ENCODE data around the gene GGA1. TPM values are rescaled to one million over a fixed set of nuclear protein-coding genes. Genes with fewer than 3 reads are reported as not detected.

The GGA1 gene
- 121 and 132 TPM in 2 replicates for total RNA-seq
- long read RNA-seq, transcript GGA1-222 (3 exons, 1,384 nt), result major isoform, 8 of 12 reads
- long read RNA-seq, partial matches to known transcripts, result 2 of 12 reads
- long read RNA-seq, other reads (novel, unspliced or antisense), result 1 of 12 reads

- peak; percentile 85 for DNase-seq (ENCODE audit: low spot score, unreplicated experiment)
- Mint-ChIP-seq H3K27ac (peak within 1 kb of the TSS; percentile 98), H3K4me3 (ENCODE audit: low read depth) (peak within 1 kb of the TSS; percentile 92), H3K36me3 (ENCODE audit: insufficient read depth) (no peaks in the 10 kb centered on the region), H3K27me3 (no peaks in the 10 kb centered on the region), H3K4me1 (ENCODE audit: low read depth) (peaks cover 20% of the 10 kb centered on the region), H3K9me3 (ENCODE audit: low read depth) (no peaks in the 10 kb centered on the region)
- TF ChIP-seq CTCF (IDR thresholded peaks at IDR 0.05; ENCODE audit: unreplicated experiment), result no peak
Observed at GRCh38 chr22:37608477-37609239, at the start of gene GGA1. GGA1 (plus strand) TSS chr22:37608834; CDS start chr22:37608861, 27 bp downstream.

- no peaks in the 10 kb centered on the region for H3K27me3 Mint-ChIP-seq
- peaks cover 4% of the 10 kb centered on the region for H3K36me3 Mint-ChIP-seq (ENCODE audit: insufficient read depth)
- TF ChIP-seq CTCF (IDR thresholded peaks at IDR 0.05; ENCODE audit: unreplicated experiment), result no peak
- DNase-seq (ENCODE audit: low spot score, unreplicated experiment), result no peak
- peaks cover 46% of the 10 kb centered on the region for H3K4me1 Mint-ChIP-seq (ENCODE audit: low read depth)
- peak overlapping the region; percentile 71 for H3K27ac Mint-ChIP-seq
- no peaks in the 10 kb centered on the region for H3K9me3 Mint-ChIP-seq (ENCODE audit: low read depth)
- H3K4me3 Mint-ChIP-seq (ENCODE audit: low read depth), result peak overlapping the region; percentile 71
Observed at GRCh38 chr22:37559521-37559900, 49.1 kb upstream of the GGA1 start.

- Mint-ChIP-seq H3K27me3 (no peaks in the 10 kb centered on the region), H3K9me3 (ENCODE audit: low read depth) (no peaks in the 10 kb centered on the region), H3K36me3 (ENCODE audit: insufficient read depth) (peaks cover 4% of the 10 kb centered on the region), H3K4me1 (ENCODE audit: low read depth) (peaks cover 48% of the 10 kb centered on the region), H3K4me3 (ENCODE audit: low read depth) (peak within 1 kb of the TSS; percentile 81), H3K27ac (peak within 1 kb of the TSS; percentile 95)
- no peak for TF ChIP-seq CTCF (IDR thresholded peaks at IDR 0.05; ENCODE audit: unreplicated experiment)
- peak; percentile 41 for DNase-seq (ENCODE audit: low spot score, unreplicated experiment)
Observed at GRCh38 chr22:37559901-37560607, 48.6 kb upstream of the GGA1 start, which contains the start of gene CDC42EP1. CDC42EP1 (plus strand) TSS chr22:37560480; CDS start chr22:37566350, 5,870 bp downstream.

- Mint-ChIP-seq H3K9me3 (ENCODE audit: low read depth) (no peaks in the 10 kb centered on the region), H3K27ac (peak overlapping the region; percentile 95), H3K36me3 (ENCODE audit: insufficient read depth) (peaks cover 4% of the 10 kb centered on the region), H3K4me1 (ENCODE audit: low read depth) (peaks cover 48% of the 10 kb centered on the region), H3K4me3 (ENCODE audit: low read depth) (peak overlapping the region; percentile 81), H3K27me3 (no peaks in the 10 kb centered on the region)
- no peak for TF ChIP-seq CTCF (IDR thresholded peaks at IDR 0.05; ENCODE audit: unreplicated experiment)
- DNase-seq (ENCODE audit: low spot score, unreplicated experiment), result peak; percentile 46
Observed at GRCh38 chr22:37560608-37561211, 47.9 kb upstream of the GGA1 start.
